Measurements from ENCODE around the gene ADGB. TPM values are rescaled to one million over a fixed set of nuclear protein-coding genes. Genes with fewer than 3 reads are reported as not detected.

Gene ADGB
- total RNA-seq, 1 experiment from 2014 or later: not detected

- H4K20me1 ChIP-seq (ENCODE audit: insufficient read depth): no peaks in the 10 kb centered on the region
- no peak overlapping the region for H3K4me2 ChIP-seq (ENCODE audit: low read length)
- ChIA-PET RAD21 (ENCODE audit: low non-redundant PET in 1 of 2, low total read pairs in 2 of 2, uncharacterized antibody in 2 of 2, unreplicated experiment in 2 of 2) (no interaction called here), CTCF (no interaction called here), POLR2A (no interaction called here)
- no peak for TF ChIP-seq EZH2 (IDR thresholded peaks at IDR 0.05)
- TF ChIP-seq TCF7L2 (IDR thresholded peaks at IDR 0.05; ENCODE audit: borderline replicate concordance, extremely low read depth, insufficient read depth, insufficient read length): no peak
- TF ChIP-seq SIN3A (IDR thresholded peaks at IDR 0.05; ENCODE audit: low read depth): no peak
- no peak for TF ChIP-seq ZFX (IDR thresholded peaks at IDR 0.05)
- TF ChIP-seq JUND (IDR thresholded peaks at IDR 0.05): no peak
- TF ChIP-seq RAD21 (IDR thresholded peaks at IDR 0.05; ENCODE audit: low read depth): no peak
- no peak for TF ChIP-seq EGR1 (IDR thresholded peaks at IDR 0.05; ENCODE audit: low read depth)
- TF ChIP-seq SRF (IDR thresholded peaks at IDR 0.05; ENCODE audit: low read depth): no peak
- no peak for TF ChIP-seq CEBPB (IDR thresholded peaks at IDR 0.05; ENCODE audit: low read depth)
- TF ChIP-seq EZH2phosphoT487 (IDR thresholded peaks at IDR 0.05; ENCODE audit: borderline replicate concordance): no peak
- no peak for TF ChIP-seq ELF1 (IDR thresholded peaks at IDR 0.05; ENCODE audit: borderline replicate concordance, low read depth)
- TF ChIP-seq CBX3 (IDR thresholded peaks at IDR 0.05; ENCODE audit: low read depth): no peak
- no peak for TF ChIP-seq MAX (IDR thresholded peaks at IDR 0.05)
- TF ChIP-seq ZBTB33 (IDR thresholded peaks at IDR 0.05; ENCODE audit: extremely low read depth, insufficient replicate concordance, low read length): no peak
- no peak for TF ChIP-seq FOSL1 (IDR thresholded peaks at IDR 0.05; ENCODE audit: low read depth)
- no peak for TF ChIP-seq REST (IDR thresholded peaks at IDR 0.05; ENCODE audit: low read depth)
- TF ChIP-seq POLR2A (IDR thresholded peaks at IDR 0.05; ENCODE audit: borderline replicate concordance, extremely low read depth, insufficient read depth, insufficient read length): no peak
- TF ChIP-seq ZNF274 (IDR thresholded peaks at IDR 0.05; ENCODE audit: low read depth, low read length): no peak
- TF ChIP-seq YY1 (IDR thresholded peaks at IDR 0.05; ENCODE audit: extremely low read depth, insufficient replicate concordance, low read depth, low read length): no peak
- TF ChIP-seq SP1 (IDR thresholded peaks at IDR 0.05; ENCODE audit: low read depth): no peak
- no peaks in the 10 kb centered on the region for H3K36me3 ChIP-seq (ENCODE audit: control insufficient read depth in 1 of 2, insufficient read depth in 2 of 2, low read length in 2 of 2)
- no peak overlapping the region for H2AFZ ChIP-seq (ENCODE audit: low read depth, low read length, poor library complexity, severe bottlenecking)
- H3K4me1 ChIP-seq (ENCODE audit: control insufficient read depth in 1 of 2, insufficient read depth in 2 of 2, low read length in 2 of 2): no peaks in the 10 kb centered on the region
- DNase-seq (ENCODE audit: low read depth, low spot score): no peak
- no peak overlapping the region for H3K27ac ChIP-seq (ENCODE audit: low read depth, low read length)
- no peaks in the 10 kb centered on the region for H3K9me2 ChIP-seq (ENCODE audit: insufficient read depth)
- H3K79me2 ChIP-seq (ENCODE audit: insufficient read depth, low read length): no peaks in the 10 kb centered on the region
- H3K4me3 ChIP-seq (replicated peaks in 1 of 2; ENCODE audit: low read depth in 1 of 2, low read length in 2 of 2): no peak overlapping the region
- no peaks in the 10 kb centered on the region for H3K9me3 ChIP-seq (ENCODE audit: control insufficient read depth in 1 of 2, insufficient read depth in 1 of 2, low read depth in 1 of 2, low read length in 2 of 2)
- intact Hi-C loops (cut with micrococcal nuclease): no loop called here
- peaks cover 4% of the 10 kb centered on the region; the same call in 1 of the 2 replicates for H3K27me3 ChIP-seq (ENCODE audit: insufficient read depth, low read length)
- BruUV-seq (replicated peaks): no TSS peak
- H3K9ac ChIP-seq (ENCODE audit: low read length): no peak overlapping the region
- ATAC-seq: no peak
Measured at GRCh38 chr6:146602526-146602925, 3.8 kb downstream of the ADGB start.

All from HCT116 (cell line).